ENCODE data around the gene CCER1. TPM values are rescaled to one million over a fixed set of nuclear protein-coding genes. Genes with fewer than 3 reads are reported as not detected.

CCER1 gene
- total and polyA plus RNA-seq, 2 donors (not counting 1 experiment from before 2014, with no cell fraction given), result not detected

DNA sequence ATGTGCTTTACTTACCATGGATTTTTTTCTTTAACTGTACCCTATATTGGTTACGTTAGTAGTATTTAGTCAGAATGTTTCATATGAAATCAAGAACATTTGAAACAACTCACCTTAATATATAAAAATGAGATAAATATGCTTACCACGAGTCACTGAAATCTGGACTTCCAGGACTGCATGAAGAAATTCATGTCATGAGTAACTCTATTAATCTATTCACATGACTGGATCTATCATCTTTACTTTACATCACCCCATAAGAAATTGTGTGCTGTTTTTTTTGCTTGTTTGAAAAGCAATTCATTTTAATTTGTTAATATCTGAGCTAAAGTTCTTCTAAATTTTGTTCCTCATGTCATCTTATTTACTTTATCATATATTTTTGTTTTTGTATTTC lies 44.6 kb upstream of the CCER1 start:
- ChIA-PET POLR2A (no interaction called here), CTCF (no interaction called here)
- peaks cover 7% of the 10 kb centered on the region for H3K27me3 Mint-ChIP-seq
- Histone ChIP-seq H3K79me2 (ENCODE audit: control insufficient read depth, insufficient read depth, low read length) (no peaks in the 10 kb centered on the region), H2AFZ (ENCODE audit: insufficient read depth, low read depth, low read length, poor library complexity, severe bottlenecking) (no peak overlapping the region), H3K9ac (ENCODE audit: low read length) (no peak overlapping the region), H3K4me2 (replicated peaks; ENCODE audit: low read depth, low read length, poor library complexity, severe bottlenecking) (no peak overlapping the region), H3K27me3 (replicated peaks in 1 of 4; ENCODE audit: control extremely low read depth in 1 of 4, control insufficient read depth in 3 of 4, insufficient read depth in 4 of 4, low read length in 3 of 4) (no peaks in the 10 kb centered on the region), H3K27ac (ENCODE audit: low read length in 2 of 2) (no peak overlapping the region), H3K36me3 (replicated peaks in 1 of 2; ENCODE audit: control extremely low read depth in 1 of 2, control insufficient read depth in 1 of 2, extremely low read depth in 1 of 2, insufficient read depth in 2 of 2, low read length in 1 of 2) (no peaks in the 10 kb centered on the region), H3K9me3 (ENCODE audit: control extremely low read depth in 1 of 3, control insufficient read depth in 2 of 3, insufficient read depth in 1 of 3, low read length in 2 of 3) (no peaks in the 10 kb centered on the region), H3K4me3 (ENCODE audit: control extremely low read depth in 1 of 5, extremely low read depth in 1 of 5, insufficient read depth in 1 of 5, low read depth in 2 of 5, low read length in 4 of 5) (no peak overlapping the region), H3K4me1 (ENCODE audit: control insufficient read depth in 2 of 2, insufficient read depth in 2 of 2, low read length in 2 of 2) (no peaks in the 10 kb centered on the region), H4K20me1 (ENCODE audit: control insufficient read depth, insufficient read depth, low read length, poor library complexity, severe bottlenecking) (no peaks in the 10 kb centered on the region)
- ATAC-seq (ENCODE audit: low read depth) (no peak), DNase-seq (no peak)
- TF ChIP-seq, protein P1, sequence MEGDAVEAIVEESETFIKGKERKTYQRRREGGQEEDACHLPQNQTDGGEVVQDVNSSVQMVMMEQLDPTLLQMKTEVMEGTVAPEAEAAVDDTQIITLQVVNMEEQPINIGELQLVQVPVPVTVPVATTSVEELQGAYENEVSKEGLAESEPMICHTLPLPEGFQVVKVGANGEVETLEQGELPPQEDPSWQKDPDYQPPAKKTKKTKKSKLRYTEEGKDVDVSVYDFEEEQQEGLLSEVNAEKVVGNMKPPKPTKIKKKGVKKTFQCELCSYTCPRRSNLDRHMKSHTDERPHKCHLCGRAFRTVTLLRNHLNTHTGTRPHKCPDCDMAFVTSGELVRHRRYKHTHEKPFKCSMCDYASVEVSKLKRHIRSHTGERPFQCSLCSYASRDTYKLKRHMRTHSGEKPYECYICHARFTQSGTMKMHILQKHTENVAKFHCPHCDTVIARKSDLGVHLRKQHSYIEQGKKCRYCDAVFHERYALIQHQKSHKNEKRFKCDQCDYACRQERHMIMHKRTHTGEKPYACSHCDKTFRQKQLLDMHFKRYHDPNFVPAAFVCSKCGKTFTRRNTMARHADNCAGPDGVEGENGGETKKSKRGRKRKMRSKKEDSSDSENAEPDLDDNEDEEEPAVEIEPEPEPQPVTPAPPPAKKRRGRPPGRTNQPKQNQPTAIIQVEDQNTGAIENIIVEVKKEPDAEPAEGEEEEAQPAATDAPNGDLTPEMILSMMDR (IDR thresholded peaks at IDR 0.05), result no peak
- no peak for TF ChIP-seq EZH2 (IDR thresholded peaks at IDR 0.05; ENCODE audit: borderline replicate concordance, insufficient read depth, low read depth, low read length, poor library complexity, severe bottlenecking)
- WGBS (ENCODE audit: insufficient coverage), result no CpG with 5 or more reads among the region's 2 CpGs
- H3K4me3 Mint-ChIP-seq, result no peak overlapping the region
- H3K4me1 Mint-ChIP-seq, result no peaks in the 10 kb centered on the region
- no peaks in the 10 kb centered on the region for H3K9me3 Mint-ChIP-seq (ENCODE audit: insufficient read depth)
- no peak overlapping the region for H3K27ac Mint-ChIP-seq
- intact Hi-C loops (cut with micrococcal nuclease), result no loop called here

DNA sequence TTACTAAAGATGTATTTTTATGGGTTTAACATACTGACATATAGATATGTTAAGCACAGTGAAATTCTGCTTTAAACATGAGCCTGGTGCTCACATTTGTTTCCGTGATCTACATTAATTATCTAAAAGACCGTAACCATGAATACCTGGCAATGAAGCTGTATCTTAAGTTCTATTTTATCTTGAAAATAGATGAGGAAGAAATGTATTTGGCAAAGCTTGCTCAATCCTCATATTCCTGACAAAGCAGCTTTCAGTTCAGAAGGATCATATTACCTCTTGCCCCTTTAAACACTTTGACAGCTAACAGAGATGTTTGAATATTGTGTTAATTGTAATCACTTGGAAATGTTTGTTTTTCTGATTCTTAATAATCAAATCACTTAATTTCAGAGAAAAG lies 40.0 kb upstream of the CCER1 start:
- Histone ChIP-seq H3K27ac (ENCODE audit: low read length in 2 of 2) (no peak overlapping the region), H3K4me3 (ENCODE audit: control extremely low read depth in 1 of 5, extremely low read depth in 1 of 5, insufficient read depth in 1 of 5, low read depth in 2 of 5, low read length in 4 of 5) (no peak overlapping the region), H4K20me1 (ENCODE audit: control insufficient read depth, insufficient read depth, low read length, poor library complexity, severe bottlenecking) (no peaks in the 10 kb centered on the region), H3K9ac (ENCODE audit: low read length) (no peak overlapping the region), H3K36me3 (replicated peaks in 1 of 2; ENCODE audit: control extremely low read depth in 1 of 2, control insufficient read depth in 1 of 2, extremely low read depth in 1 of 2, insufficient read depth in 2 of 2, low read length in 1 of 2) (no peaks in the 10 kb centered on the region), H3K79me2 (ENCODE audit: control insufficient read depth, insufficient read depth, low read length) (no peaks in the 10 kb centered on the region), H3K4me2 (replicated peaks; ENCODE audit: low read depth, low read length, poor library complexity, severe bottlenecking) (no peak overlapping the region), H3K4me1 (ENCODE audit: control insufficient read depth in 2 of 2, insufficient read depth in 2 of 2, low read length in 2 of 2) (no peaks in the 10 kb centered on the region), H3K27me3 (replicated peaks in 1 of 4; ENCODE audit: control extremely low read depth in 1 of 4, control insufficient read depth in 3 of 4, insufficient read depth in 4 of 4, low read length in 3 of 4) (no peaks in the 10 kb centered on the region), H2AFZ (ENCODE audit: insufficient read depth, low read depth, low read length, poor library complexity, severe bottlenecking) (no peak overlapping the region), H3K9me3 (ENCODE audit: control extremely low read depth in 1 of 3, control insufficient read depth in 2 of 3, insufficient read depth in 1 of 3, low read length in 2 of 3) (no peaks in the 10 kb centered on the region)
- H3K9me3 Mint-ChIP-seq (ENCODE audit: insufficient read depth), result no peaks in the 10 kb centered on the region
- POLR2A ChIA-PET, result no interaction called here
- TF ChIP-seq, protein P1 (IDR thresholded peaks at IDR 0.05), result no peak
- no peak for TF ChIP-seq EZH2 (IDR thresholded peaks at IDR 0.05; ENCODE audit: borderline replicate concordance, insufficient read depth, low read depth, low read length, poor library complexity, severe bottlenecking)
- DNase-seq (no peak), ATAC-seq (ENCODE audit: low read depth) (no peak)
- intact Hi-C loops (cut with micrococcal nuclease), result no loop called here
- H3K27ac Mint-ChIP-seq, result no peak overlapping the region
- H3K27me3 Mint-ChIP-seq, result peaks cover 3% of the 10 kb centered on the region
- CTCF ChIA-PET, result no interaction called here
- no peaks in the 10 kb centered on the region for H3K4me1 Mint-ChIP-seq
- no CpG with 5 or more reads among the region's 2 CpGs for WGBS (ENCODE audit: insufficient coverage)
- H3K4me3 Mint-ChIP-seq, result no peak overlapping the region

Data from B cell (primary cell).